ENCODE measurements around the gene DNAJC1. TPM values are rescaled to one million over a fixed set of nuclear protein-coding genes. Genes with fewer than 3 reads are reported as not detected.

Gene DNAJC1
- total RNA-seq, 3 donors from 2014 or later (not counting 1 experiment from before 2014, with no cell fraction given): 38.4 to 63.7 (median 50.6) TPM

GRCh38 chr10:21797984-21798765 lies 205.4 kb downstream of the DNAJC1 start:
- intact Hi-C loops (cut with micrococcal nuclease): no loop called here
- H3K27me3 ChIP-seq (ENCODE audit: control insufficient read depth, insufficient read depth, low read length): no peaks in the 10 kb centered on the region
- Mint-ChIP-seq H3K9me3 (peaks cover 0 to 2% of the 10 kb centered on the region in 2 donors), H3K4me1 (peaks cover 26 to 32% of the 10 kb centered on the region in 2 donors), H3K36me3 (peaks cover 8% of the 10 kb centered on the region), H3K27me3 (ENCODE audit: low read depth in 2 of 2) (no peaks in the 10 kb centered on the region), H3K27ac (peak overlapping the region; percentile 21 to 43), H3K4me3 (peak overlapping the region; percentile 32)
- no peaks in the 10 kb centered on the region for H3K36me3 ChIP-seq (ENCODE audit: control insufficient read depth, insufficient read depth, low read length)
- WGBS (ENCODE audit: insufficient coverage): 55% methylated on average over 5 of the region's 5 CpGs
- no peak for TF ChIP-seq CTCF (IDR thresholded peaks at IDR 0.05)
- ATAC-seq (peak; percentile 68 to 89 (median 83)), DNase-seq (peak in 1 of 2 donors; percentile 46)
- H3K9me3 ChIP-seq (ENCODE audit: control insufficient read depth, insufficient read depth, low read length): no peaks in the 10 kb centered on the region
- no peak overlapping the region for H3K27ac ChIP-seq (ENCODE audit: low read length)
- no peak overlapping the region for H3K4me3 ChIP-seq (ENCODE audit: low read length)
- peaks cover 8% of the 10 kb centered on the region for H3K4me1 ChIP-seq (ENCODE audit: control insufficient read depth, insufficient read depth, low read length)

- Mint-ChIP-seq H3K36me3 (peaks cover 8% of the 10 kb centered on the region), H3K27me3 (ENCODE audit: low read depth in 2 of 2) (no peaks in the 10 kb centered on the region), H3K4me1 (peaks cover 26 to 32% of the 10 kb centered on the region in 2 donors), H3K27ac (peak overlapping the region; percentile 21 to 43), H3K4me3 (peak overlapping the region; percentile 32), H3K9me3 (peaks cover 0 to 2% of the 10 kb centered on the region in 2 donors)
- Histone ChIP-seq H3K36me3 (ENCODE audit: control insufficient read depth, insufficient read depth, low read length) (no peaks in the 10 kb centered on the region), H3K27me3 (ENCODE audit: control insufficient read depth, insufficient read depth, low read length) (no peaks in the 10 kb centered on the region), H3K27ac (ENCODE audit: low read length) (no peak overlapping the region), H3K4me1 (ENCODE audit: control insufficient read depth, insufficient read depth, low read length) (peaks cover 8% of the 10 kb centered on the region), H3K9me3 (ENCODE audit: control insufficient read depth, insufficient read depth, low read length) (no peaks in the 10 kb centered on the region), H3K4me3 (ENCODE audit: low read length) (no peak overlapping the region)
- intact Hi-C loops (cut with micrococcal nuclease): no loop called here
- ATAC-seq (peak in 1 of 3 donors; percentile 21), DNase-seq (no peak)
- TF ChIP-seq CTCF (IDR thresholded peaks at IDR 0.05): no peak
- WGBS (ENCODE audit: insufficient coverage): 61% methylated on average over 2 of the region's 3 CpGs
Observed at GRCh38 chr10:21797533-21797932, 206.0 kb downstream of the DNAJC1 start.

- no peaks in the 10 kb centered on the region for H3K36me3 ChIP-seq (ENCODE audit: control insufficient read depth, insufficient read depth, low read length)
- ATAC-seq: no peak
- Mint-ChIP-seq H3K36me3 (peaks cover 8% of the 10 kb centered on the region), H3K4me3 (no peak overlapping the region), H3K27ac (peak overlapping the region in 1 of 2 donors; percentile 8), H3K27me3 (ENCODE audit: low read depth in 2 of 2) (no peaks in the 10 kb centered on the region), H3K9me3 (peaks cover 0 to 5% of the 10 kb centered on the region in 2 donors), H3K4me1 (peaks cover 26 to 32% of the 10 kb centered on the region in 2 donors)
- H3K4me3 ChIP-seq (ENCODE audit: low read length): no peak overlapping the region
- H3K27ac ChIP-seq (ENCODE audit: low read length): no peak overlapping the region
- no peaks in the 10 kb centered on the region for H3K27me3 ChIP-seq (ENCODE audit: control insufficient read depth, insufficient read depth, low read length)
- intact Hi-C loops (cut with micrococcal nuclease): no loop called here
- H3K4me1 ChIP-seq (ENCODE audit: control insufficient read depth, insufficient read depth, low read length): peaks cover 4% of the 10 kb centered on the region
- H3K9me3 ChIP-seq (ENCODE audit: control insufficient read depth, insufficient read depth, low read length): no peaks in the 10 kb centered on the region
- TF ChIP-seq CTCF (IDR thresholded peaks at IDR 0.05): no peak
- WGBS (ENCODE audit: insufficient coverage): 93% methylated on average over 1 of the region's 2 CpGs
- DNase-seq: no peak
Observed at GRCh38 chr10:21791276-21791675, 212.3 kb downstream of the DNAJC1 start.

All from natural killer cell (primary cell).